Epithelial cell of prostate (primary cell): Measurements from ENCODE around the gene DRC3.

ENCODE experiments used
- DNase-seq: peaks from one replicate; pipeline ENCODE4 v3.0.0-alpha.2; 2011; ENCODE audit warnings: low read depth, low spot score
- H3K27ac ChIP-seq: fragments of 450-650 bp; 2 replicates; pipeline ENCODE4 v1.5.1; 2017; ENCODE audit warnings: mild to moderate bottlenecking

Gene DRC3

DNA sequence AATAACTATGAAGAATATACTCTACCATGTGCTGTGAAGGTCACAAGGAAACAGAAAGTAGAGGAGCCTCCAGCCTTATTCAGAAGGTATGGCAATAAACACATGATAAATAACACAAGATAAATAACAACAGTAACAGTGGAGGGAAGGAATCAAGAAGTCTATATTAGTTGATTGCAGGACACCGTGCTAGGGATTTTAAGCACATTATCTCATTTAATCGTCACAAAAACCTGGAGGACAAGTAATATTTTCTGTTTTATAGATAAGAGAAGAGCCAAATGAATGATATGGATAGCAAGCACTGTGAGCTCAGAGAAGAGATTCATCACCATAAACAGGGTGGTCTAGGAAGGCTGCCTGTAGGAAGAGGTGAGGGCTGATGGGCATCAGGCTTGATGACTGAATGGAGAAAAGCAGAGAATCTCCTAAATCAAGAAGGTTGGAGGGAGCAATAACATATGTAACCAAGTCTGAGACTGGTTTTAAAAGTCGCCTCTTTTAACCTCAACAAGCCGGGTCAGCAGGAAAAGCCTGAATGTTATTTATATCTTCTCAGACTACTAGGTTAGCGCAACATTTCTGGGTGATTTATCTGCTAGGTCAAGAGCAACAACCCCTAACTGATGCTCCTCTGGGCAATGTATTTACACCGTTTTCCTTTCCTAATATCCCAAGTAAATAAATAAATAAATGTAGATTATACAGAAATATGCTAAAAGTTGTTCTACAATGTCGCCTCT, 8.8 kb upstream of the DRC3 start:
- no peak overlapping the region for H3K27ac ChIP-seq
- no peak for DNase-seq

DNA sequence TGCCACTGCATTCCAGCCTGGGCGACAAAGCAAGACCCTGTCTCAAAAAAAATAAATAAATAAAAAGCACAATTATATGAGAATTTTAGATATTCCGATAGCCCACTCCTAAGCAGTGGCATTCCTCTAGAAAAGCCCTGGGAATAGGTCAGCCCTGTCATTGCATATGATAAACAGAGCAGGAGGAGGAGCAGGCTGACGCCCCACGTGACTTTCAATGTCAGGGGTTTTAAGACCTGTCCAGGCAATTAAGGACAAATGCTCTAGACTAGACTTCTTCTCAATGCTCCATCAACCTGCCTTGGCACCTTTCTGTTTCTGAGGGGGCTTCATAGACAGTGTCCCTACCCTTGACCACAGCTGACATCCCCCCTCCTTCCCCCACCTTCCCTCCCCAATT, 8.0 kb upstream of the DRC3 start:
- H3K27ac ChIP-seq = no peak overlapping the region
- no peak for DNase-seq

DNA sequence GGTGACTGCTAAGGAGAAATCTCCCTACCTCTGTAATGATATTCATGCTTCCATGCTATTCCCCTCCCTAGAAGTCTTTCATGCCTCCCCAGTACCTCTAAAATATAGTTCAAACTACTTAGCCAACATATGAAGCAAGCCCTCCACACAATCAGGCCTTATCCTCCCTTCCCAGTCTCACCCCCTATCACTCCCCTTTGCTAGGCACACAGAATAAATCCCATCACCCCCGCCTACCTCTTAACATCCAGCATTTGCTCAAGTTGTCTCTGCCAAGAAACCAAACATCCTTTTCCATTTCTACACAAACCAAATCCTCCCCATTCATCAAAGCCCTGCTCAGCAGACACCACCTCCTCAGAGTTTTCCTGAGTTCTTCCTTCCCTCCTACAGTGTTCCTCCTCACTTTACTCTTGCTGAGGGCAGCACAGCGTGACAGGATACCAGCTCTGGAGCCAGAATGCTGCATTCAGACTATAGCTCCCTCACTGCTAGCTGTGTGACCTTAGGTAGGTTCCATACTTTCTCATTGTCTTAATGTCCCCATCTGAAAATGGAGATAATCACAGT, 7.4 kb upstream of the DRC3 start:
- no peak overlapping the region for H3K27ac ChIP-seq
- DNase-seq = no peak

DNA sequence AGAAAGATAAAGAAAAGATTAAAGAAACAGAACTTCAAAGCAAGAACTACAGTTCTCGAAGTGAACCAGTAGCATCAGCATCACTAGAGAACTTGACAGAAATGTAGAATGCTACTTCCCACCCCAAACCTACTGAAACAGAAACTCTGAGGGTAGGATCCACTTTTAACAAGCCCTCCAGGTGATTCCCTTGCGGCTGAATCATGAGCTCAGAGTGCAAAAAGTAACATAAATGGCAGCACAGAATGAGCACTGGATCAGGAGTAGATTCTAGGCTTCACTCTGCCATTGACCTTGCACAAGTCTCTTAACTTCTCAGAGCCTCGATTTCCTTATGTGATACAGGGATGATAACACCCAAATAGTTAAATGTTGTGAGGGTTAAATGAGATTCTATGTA, 6.3 kb upstream of the DRC3 start:
- no peak for DNase-seq
- no peak overlapping the region for H3K27ac ChIP-seq

DNA sequence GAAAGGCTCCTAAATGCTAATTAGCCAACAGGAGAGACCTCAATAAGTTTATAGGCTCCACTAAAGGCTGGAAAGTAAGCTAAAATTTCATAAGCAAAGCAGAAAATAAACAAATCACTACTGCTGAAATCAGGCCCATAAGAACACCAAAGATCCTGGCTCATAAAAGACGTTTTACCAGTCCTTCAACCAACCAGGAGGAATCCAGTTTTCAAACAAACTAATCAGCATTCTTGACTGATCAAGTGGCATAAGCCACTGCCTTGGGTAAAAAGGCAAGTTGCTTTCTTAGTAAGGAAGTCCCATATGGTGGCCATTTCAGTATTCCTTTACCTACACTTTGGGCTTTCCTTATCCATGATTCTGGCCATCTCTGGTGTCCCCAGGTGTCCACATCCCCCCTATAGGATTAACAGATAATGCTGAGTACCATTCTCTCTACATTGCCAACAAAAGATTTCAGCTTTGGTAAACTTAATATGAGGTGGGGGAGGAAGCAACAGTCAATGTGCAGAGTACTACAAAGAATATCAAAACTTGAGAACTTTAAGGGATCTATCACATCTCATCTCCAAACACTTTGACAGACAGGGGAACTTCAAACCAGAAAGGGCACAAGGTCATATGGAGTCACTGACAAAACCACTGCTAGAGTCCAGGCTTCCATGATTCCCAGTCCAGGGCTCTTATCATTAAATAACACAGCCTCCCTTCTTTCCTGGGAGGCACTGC, 1.8 kb upstream of the DRC3 start:
- peak overlapping the region; percentile 63 for H3K27ac ChIP-seq
- DNase-seq = no peak

DNA sequence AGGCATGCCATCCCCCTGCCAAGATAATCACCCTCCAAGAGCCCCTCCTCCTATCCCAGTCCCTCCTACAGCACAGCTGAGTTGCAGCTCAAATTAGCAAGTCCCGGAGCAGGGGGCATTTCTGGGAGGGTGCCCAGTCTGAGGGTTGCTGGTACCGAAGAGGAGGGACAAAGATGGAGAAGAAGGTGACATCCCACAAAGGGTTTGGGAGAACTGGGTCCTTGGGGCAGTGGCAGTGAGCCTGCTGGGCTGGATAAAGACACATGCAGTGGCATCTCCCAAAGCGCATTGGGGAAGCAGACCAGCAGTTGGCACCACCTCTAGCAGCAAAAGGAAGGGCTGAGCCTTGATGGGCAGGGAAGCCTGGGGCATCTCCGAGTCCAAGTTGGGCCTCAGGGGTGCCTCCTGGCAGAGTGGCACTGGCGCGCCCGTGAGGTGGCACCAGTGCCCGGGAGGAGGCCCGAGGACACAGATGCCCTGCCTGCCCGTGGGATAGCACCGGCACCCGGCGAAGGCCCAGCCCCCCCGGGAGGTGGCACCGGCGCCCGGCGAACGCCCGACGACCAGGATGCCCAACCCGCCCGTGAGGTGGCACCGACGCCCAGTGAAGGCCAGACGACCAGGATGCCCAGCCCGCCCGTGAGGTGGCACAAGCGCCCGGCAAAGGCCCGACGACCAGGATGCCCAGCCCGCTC, 1.1 kb upstream of the DRC3 start:
- DNase-seq = no peak
- H3K27ac ChIP-seq = peak overlapping the region; percentile 63

DNA sequence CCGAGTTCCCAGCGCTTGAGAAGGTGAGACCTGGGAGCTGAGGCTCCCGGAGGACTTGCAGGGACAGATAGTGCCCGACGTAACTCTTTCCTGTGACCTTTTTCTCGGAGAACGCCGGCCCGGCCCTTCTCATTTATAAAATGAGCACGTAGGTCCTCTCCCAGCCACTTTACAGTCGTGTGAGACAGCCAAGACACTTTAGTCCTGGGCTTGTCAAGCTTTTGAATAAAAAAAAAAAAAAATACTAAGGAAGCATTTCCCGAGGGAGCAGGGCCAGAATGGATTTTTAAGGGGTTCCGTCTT, 241 bp downstream of the DRC3 start:
- H3K27ac ChIP-seq = no peak overlapping the region

DNA sequence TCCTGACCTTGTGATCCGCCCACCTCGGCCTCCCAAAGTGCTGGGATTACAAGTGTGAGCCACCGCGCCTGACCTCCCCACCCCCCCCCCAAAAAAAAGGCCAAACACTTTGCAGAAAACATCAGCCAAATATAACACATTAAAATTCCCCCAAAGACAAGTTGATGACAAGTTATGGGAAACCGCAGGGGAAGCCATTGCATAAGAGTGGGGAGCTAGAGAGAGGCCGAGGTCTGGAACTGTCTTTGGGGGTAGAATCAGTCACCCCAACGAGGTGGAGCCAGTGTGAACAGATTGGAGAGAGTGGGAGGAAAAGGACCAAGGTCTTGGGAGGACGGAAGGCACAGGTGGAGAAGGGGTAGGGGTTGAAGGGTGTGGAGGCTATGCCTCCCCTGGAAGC, 2.8 kb downstream of the DRC3 start:
- no peak overlapping the region for H3K27ac ChIP-seq
- DNase-seq = no peak

More for the DNA sequence above, 241 bp downstream of the DRC3 start:
- no peak for DNase-seq

DNA sequence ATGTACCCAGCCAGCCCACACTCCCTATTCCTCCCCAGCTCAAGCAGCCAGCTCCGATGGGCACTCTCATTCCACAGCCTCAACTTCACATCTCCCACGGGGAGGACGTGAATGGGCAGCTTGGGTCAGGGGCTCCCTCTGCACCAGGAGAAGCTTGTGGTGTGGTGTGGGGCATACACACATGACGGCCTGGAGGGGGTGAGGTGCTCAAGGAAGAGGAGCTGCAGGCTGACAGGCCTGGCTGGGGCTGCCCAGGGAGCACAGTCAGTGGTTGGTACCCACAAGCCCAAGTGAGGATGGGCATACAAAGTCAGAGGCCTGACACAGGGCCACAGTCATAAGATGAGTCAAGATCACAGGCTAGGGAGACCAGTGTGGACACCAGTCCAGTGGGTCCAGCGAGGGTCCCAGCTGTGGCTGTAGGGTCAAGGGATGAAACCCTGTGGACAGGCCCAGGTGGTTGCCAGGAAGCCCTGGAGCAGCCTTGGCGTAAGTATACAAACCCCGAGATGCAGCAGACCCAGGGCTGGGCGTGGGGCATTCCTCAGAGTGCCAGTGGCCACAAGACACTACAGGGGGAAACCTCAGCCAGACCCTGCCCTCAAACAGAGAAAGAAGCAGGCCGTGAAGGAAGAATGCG, 4.4 kb downstream of the DRC3 start:
- no peak for DNase-seq
- no peak overlapping the region for H3K27ac ChIP-seq

DNA sequence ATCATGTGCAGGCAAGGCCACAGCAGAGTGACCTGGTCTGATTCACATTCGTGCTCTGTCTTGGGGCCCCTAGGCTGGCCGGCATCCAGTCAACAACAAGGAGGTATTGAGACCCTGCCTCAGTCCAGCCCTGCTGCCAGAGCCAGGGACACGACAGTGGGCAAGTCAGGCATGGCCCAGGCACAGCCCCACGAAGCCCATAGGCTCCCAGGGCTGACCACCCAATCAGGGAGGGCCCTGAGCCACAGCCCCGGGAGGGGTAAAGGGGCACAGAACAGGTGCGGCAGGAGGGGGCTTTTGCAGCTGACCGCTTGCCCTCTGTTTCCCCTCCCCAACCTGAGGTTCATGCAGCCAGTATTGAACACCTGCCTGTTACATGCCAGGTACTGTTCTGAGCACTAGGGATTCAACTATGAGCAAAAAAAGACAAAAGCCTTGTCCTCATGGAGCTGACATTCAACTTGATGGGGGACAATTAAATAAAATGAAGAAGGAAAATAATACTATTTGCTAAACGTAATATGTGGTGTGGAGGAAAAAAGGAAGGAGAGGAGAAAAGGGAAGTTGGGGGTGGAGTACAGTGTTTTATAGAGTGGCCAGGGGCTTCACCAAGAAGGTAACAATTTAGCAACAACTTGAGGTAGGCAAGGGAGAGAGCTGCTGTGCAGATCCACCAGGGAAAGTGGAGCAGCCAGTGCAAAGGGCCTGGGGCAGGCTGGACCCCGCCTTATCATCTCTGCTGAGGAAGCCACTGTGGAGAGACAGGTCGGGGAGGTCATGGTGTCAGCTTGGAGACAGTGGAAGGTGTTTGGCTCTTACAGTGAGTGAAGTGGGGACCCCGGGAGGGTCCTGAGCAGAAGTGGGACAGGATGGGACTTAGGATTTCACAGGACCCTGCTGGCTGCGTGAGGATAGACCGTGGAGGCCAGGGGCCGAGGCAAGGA, 6.1 kb downstream of the DRC3 start:
- no peak overlapping the region for H3K27ac ChIP-seq

DNA sequence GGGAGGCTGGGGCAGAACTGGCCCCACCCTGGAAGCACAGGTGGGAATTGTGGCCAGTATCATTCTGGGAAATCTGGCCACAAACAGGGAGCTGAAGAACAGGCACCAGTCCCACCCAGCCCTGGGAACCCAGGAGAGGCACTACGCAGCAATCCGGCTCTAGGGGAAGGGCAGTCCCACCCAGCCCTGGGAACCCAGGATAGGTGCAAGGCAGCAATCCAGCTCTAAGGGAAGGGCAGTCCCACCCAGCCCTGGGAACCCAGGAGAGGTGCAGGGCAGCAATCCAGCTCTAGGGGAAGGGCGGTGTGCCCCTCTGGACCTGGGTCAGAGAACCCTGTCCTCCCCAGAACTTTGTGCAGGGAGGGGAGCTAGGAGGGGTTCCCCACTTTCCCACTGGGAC, 7.1 kb downstream of the DRC3 start:
- no peak overlapping the region for H3K27ac ChIP-seq
- no peak for DNase-seq

More for the DNA sequence above, 6.1 kb downstream of the DRC3 start:
- DNase-seq = no peak

DNA sequence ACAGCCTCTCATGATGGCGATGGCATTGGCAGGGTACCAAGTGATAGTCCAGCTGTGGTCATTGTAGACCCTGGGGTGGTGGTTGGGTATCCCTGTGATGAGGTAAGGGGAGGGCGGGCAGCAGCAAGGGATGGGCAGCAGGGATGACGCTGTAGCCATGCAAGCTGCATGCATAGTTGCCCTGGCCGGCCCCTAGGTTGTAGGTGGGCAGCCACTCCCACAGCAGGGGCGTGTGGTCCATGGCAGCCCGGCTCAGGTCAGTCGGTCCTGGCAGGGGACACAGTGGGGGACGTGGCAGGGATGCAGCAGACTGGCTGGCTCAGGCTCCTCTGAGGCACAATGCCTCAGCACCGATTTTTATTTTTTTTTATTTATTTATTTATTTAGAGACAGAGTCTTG, 8.7 kb downstream of the DRC3 start:
- H3K27ac ChIP-seq = no peak overlapping the region
- DNase-seq = no peak

DNA sequence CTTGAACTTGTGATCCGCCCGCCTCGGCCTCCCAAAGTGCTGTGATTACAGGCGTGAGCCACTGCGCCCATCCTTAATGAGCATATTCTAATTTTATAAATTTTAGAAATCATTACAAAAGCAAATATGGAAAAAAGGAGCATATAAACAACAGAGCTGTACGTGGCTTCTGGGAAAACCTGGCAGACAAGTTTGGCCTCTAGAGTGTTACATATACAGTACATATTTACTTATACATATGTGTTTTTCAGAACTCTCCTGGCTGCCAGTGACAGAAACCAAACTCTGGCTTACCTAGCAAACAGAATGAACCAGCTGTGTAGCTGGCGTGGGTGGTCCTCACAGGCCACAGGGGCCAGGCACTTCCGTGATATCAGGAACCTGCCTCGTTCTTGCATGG, 10.1 kb downstream of the DRC3 start:
- no peak for DNase-seq
- no peak overlapping the region for H3K27ac ChIP-seq

DNA sequence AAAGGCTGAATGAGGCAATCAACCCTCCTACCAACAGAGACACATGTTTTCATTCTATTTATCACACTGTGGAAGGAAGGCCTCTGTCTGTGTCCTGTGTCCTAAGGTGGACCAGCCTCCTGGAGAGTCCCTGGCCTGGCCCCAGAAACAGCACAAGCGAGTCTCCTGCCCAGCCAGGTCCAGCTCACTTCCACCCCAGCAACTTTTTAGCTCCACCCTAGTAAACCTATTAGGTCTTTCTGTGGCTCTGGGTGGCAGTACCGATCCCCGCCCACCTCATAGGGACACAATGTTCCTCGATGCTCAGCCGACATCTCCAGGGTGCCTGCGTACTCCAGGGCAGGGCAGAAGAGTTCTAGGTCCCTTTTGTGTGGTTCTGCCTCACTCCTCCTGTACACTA, 10.7 kb downstream of the DRC3 start:
- DNase-seq = no peak
- no peak overlapping the region for H3K27ac ChIP-seq

DNA sequence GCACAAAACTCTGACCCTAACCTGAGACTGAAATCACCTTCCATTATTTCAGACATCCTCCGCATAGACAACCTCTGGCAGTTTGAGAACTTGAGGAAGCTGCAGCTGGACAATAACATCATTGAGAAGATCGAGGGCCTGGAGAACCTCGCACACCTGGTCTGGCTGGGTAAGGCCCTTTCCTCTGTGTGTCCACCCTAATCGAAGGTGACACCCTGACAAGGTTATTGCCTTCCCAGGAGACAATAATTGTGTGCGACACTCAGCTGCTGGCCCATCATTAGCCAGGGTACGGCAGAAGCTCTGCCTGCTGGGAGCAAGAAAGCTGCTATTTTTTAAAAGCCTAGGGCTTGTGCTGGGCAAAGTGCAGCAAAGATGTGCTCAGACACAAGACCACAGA, 11.1 kb downstream of the DRC3 start:
- no peak for DNase-seq
- no peak overlapping the region for H3K27ac ChIP-seq

DNA sequence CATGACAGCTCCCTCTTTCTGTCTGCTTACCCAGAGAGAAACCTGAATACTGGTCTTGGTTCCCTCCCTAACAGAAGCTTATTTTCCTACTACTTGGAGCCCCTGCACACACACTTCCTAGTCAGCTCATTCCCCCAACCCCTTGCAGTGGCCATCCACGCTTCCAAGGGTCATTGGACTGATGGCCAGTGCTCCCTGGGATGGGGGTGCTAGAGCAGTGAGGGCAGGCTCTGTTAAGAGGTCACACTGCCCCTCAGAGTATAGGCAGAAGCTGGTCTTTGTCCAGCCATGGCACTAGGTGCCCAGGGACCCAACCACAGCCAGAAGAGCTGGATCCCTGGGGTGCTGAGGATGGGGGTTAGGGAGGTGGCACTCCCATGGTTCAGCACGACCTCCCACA, 12.5 kb downstream of the DRC3 start:
- DNase-seq = no peak
- H3K27ac ChIP-seq = no peak overlapping the region

DNA sequence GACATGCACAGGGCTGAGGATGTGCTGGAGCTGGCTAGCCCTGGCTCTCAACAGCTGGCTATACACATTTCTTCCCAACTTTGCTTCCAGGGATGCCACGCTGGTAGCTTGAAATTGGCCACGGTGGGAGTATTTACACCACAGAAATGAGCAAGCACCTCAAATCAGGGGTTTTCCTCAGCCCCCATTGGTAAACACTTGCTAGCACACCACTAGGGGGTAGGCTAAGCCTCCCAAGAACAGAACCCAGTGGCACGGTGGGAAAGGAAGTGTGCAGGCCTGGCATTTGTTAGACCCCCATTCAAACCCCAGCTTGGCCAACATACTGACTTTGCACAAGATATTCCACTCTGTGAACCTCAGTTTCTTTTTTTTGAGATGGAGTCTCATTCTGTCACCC, 12.9 kb downstream of the DRC3 start:
- DNase-seq = no peak
- no peak overlapping the region for H3K27ac ChIP-seq

DNA sequence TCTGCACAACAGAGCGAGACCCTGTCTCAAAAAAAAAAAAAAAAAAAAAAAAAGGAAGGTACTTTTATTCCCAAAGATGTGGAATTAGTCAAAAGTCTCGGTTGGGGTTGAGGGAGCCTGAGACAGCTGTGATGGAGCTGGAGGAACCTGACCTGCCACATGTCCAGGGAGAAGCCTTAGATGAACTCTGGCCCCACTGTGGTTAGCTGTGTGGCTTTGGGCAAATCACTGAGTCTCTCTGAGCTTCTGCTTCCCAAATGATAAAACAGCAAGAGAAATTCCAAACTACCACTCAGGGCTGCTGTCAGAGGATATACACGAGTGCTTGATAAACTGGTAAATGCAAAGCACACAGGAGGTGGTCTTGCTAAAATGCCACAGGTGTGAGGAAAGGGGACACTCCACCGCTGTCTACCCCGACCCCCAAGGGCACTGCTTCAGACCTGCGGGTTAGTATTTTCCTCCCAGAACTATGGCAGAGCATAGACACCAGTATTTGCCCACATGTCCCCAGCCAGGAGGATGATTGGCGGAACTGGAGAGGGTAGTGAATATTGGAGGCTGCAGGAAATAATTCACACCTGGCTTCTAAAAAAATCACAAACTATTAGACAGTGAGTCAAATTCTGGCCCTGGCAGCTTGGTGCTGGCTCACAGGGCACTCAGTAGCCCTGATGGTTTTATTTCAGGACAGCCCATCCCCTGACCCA, 14.7 kb downstream of the DRC3 start:
- no peak overlapping the region for H3K27ac ChIP-seq
- DNase-seq = no peak

DNA sequence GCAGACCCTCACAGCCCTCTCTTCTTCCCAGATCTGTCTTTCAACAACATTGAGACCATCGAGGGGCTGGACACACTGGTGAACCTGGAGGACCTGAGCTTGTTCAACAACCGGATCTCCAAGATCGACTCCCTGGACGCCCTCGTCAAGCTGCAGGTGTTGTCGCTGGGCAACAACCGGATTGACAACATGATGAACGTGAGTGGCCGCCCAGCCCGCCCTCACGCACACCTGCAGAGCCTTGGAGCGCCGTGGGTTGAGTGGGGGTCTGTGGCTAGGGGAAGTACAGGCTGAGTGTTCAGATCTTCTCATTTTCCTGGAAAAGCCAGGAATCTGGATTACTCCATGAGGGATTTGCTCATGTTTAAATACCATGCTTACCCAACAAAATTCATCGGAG, 15.2 kb downstream of the DRC3 start:
- no peak overlapping the region for H3K27ac ChIP-seq
- DNase-seq = no peak
